ENCODE measurements around the gene RPS18. TPM values are rescaled to one million over a fixed set of nuclear protein-coding genes. Genes with fewer than 3 reads are reported as not detected.

RPS18 gene
- total and polyA plus RNA-seq, 2 of the 4 experiments (the other 2 are of a cell fraction) = 6,577 to 8,417 TPM

DNA sequence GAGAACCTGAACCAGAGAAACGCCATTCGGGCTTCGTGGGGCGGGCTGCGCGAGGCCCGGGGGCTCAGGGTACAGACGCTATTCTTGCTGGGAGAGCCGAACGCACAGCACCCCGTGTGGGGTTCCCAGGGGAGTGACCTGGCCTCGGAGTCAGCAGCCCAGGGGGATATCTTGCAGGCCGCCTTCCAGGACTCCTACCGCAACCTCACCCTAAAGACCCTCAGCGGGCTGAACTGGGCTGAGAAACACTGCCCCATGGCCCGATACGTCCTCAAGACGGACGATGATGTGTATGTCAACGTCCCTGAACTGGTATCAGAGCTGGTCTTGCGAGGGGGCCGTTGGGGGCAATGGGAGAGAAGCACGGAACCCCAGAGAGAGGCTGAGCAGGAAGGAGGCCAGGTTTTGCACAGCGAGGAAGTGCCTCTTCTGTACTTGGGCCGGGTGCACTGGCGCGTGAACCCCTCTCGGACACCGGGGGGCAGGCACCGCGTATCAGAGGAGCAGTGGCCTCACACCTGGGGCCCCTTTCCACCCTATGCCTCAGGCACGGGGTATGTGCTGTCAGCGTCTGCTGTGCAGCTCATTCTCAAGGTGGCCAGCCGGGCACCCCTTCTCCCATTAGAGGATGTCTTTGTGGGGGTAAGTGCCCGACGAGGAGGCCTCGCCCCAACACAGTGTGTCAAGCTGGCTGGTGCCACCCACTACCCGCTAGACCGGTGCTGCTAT is 6.0 kb downstream of the RPS18 start:
- Histone ChIP-seq H3K27ac (ENCODE audit: insufficient read depth, low read length) (peak overlapping the region; percentile 4; the same call in 1 of the 2 replicates), H3K79me1 (ENCODE audit: low read depth in 1 of 2, low read length in 2 of 2) (peaks cover 21 to 52% of the 10 kb centered on the region in 2 experiments), H3K18ac (ENCODE audit: low read depth, low read length) (no peak overlapping the region), H2BK20ac (ENCODE audit: low read depth, low read length) (no peak overlapping the region), H3K14ac (replicated peaks; ENCODE audit: low read depth, low read length) (no peak overlapping the region), H2AFZ (replicated peaks; ENCODE audit: low read length, poor library complexity) (peak overlapping the region; percentile 80), H2BK120ac (ENCODE audit: low read depth, low read length) (no peak overlapping the region), H2AK9ac (replicated peaks; ENCODE audit: low read depth, low read length, poor library complexity) (peak overlapping the region; percentile 94), H3K9me1 (ENCODE audit: insufficient read depth, low read length) (peaks cover 9% of the 10 kb centered on the region), H2BK15ac (ENCODE audit: low read depth, low read length) (no peak overlapping the region), H4K5ac (ENCODE audit: low read depth, low read length) (peak overlapping the region; percentile 72), H3K9me3 (ENCODE audit: control insufficient read depth, insufficient read depth, low read length) (no peaks in the 10 kb centered on the region), H2AK5ac (ENCODE audit: low read depth, low read length) (peak overlapping the region; percentile 51; the same call in 1 of the 2 replicates), H3K9ac (ENCODE audit: low read depth, low read length) (no peak overlapping the region), H3K23ac (ENCODE audit: low read depth, low read length) (no peak overlapping the region), H3K36me3 (ENCODE audit: control insufficient read depth, insufficient read depth, low read length) (peaks cover 67% of the 10 kb centered on the region), H4K20me1 (ENCODE audit: insufficient read depth, low read length) (peaks cover 71% of the 10 kb centered on the region), H3K27me3 (ENCODE audit: control insufficient read depth, insufficient read depth, low read length) (no peaks in the 10 kb centered on the region), H3K4me2 (ENCODE audit: low read depth, low read length) (peak overlapping the region; percentile 64; the same call in 1 of the 2 replicates), H3K56ac (ENCODE audit: extremely low read depth, insufficient read depth, low read length) (no peak overlapping the region), H4K91ac (ENCODE audit: insufficient read depth, low read depth, low read length) (peak overlapping the region; percentile 49), H3K4me1 (ENCODE audit: control insufficient read depth, insufficient read depth, low read length) (peaks cover 14% of the 10 kb centered on the region), H2BK5ac (ENCODE audit: low read depth, low read length, poor library complexity, severe bottlenecking) (no peak overlapping the region), H4K8ac (ENCODE audit: low read depth in 2 of 2, low read length in 2 of 2) (peak overlapping the region; percentile 27 to 52; a peak in 3 of 4 replicates), H3K4me3 (ENCODE audit: insufficient read depth, low read depth, low read length) (peak overlapping the region; percentile 46), H3K4ac (ENCODE audit: low read depth, low read length) (peak overlapping the region; percentile 35)
- ChIA-PET CTCF (interaction anchor here (1.8 kb wide), 1 partner anchor 19 kb away, joined by 5 read pairs; no protein-coding TSS in a partner anchor), POLR2A (ENCODE audit: unreplicated experiment) (interaction anchor here (1.8 kb wide), 1 partner anchor 11 kb away, joined by 10 read pairs; the partner anchor contains the start of genes PFDN6 and WDR46)
- BruUV-seq (replicated peaks) = no TSS peak
- dilution Hi-C loops (cut with HindIII; ENCODE audit: low sequenced_read_pairs, unreplicated experiment) = no loop called here
- intact Hi-C loops (cut with micrococcal nuclease) = no loop called here
- TF ChIP-seq, protein P1, sequence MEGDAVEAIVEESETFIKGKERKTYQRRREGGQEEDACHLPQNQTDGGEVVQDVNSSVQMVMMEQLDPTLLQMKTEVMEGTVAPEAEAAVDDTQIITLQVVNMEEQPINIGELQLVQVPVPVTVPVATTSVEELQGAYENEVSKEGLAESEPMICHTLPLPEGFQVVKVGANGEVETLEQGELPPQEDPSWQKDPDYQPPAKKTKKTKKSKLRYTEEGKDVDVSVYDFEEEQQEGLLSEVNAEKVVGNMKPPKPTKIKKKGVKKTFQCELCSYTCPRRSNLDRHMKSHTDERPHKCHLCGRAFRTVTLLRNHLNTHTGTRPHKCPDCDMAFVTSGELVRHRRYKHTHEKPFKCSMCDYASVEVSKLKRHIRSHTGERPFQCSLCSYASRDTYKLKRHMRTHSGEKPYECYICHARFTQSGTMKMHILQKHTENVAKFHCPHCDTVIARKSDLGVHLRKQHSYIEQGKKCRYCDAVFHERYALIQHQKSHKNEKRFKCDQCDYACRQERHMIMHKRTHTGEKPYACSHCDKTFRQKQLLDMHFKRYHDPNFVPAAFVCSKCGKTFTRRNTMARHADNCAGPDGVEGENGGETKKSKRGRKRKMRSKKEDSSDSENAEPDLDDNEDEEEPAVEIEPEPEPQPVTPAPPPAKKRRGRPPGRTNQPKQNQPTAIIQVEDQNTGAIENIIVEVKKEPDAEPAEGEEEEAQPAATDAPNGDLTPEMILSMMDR (conservative IDR thresholded peaks at IDR 0.05; ENCODE audit: low read depth, low read length) = 0 out of 2 replicates have a peak, but pooled peaks have one; percentile 11
- TF ChIP-seq BHLHE40 (IDR thresholded peaks at IDR 0.05; ENCODE audit: low read depth, low read length) (no peak), CEBPB (IDR thresholded peaks at IDR 0.05; ENCODE audit: low read depth, low read length) (no peak), CHD1 (IDR thresholded peaks at IDR 0.05; ENCODE audit: low read depth, low read length) (no peak)
- DNase-seq = no peak
- WGBS, 2 experiments (ENCODE audit: extremely low coverage in 2 of 2, insufficient read length in 1 of 2) = 76% methylated on average over 11 of the region's 39 CpGs; no CpG with 5 or more reads in 1 of the 2 experiments
- peak; percentile 1; the same call in 1 of the 2 replicates for ATAC-seq (ENCODE audit: low read depth)
- in situ Hi-C loops (cut with MboI; ENCODE audit: low sequenced_read_pairs) = no loop called here
